OCI-M1 (cell line): ENCODE measurements around the gene HSPA5.

Experiments used
- DNase-seq: peaks from one replicate; lab custom pipeline; 2025; lab: John Stamatoyannopoulos, UW

The HSPA5 gene

DNA sequence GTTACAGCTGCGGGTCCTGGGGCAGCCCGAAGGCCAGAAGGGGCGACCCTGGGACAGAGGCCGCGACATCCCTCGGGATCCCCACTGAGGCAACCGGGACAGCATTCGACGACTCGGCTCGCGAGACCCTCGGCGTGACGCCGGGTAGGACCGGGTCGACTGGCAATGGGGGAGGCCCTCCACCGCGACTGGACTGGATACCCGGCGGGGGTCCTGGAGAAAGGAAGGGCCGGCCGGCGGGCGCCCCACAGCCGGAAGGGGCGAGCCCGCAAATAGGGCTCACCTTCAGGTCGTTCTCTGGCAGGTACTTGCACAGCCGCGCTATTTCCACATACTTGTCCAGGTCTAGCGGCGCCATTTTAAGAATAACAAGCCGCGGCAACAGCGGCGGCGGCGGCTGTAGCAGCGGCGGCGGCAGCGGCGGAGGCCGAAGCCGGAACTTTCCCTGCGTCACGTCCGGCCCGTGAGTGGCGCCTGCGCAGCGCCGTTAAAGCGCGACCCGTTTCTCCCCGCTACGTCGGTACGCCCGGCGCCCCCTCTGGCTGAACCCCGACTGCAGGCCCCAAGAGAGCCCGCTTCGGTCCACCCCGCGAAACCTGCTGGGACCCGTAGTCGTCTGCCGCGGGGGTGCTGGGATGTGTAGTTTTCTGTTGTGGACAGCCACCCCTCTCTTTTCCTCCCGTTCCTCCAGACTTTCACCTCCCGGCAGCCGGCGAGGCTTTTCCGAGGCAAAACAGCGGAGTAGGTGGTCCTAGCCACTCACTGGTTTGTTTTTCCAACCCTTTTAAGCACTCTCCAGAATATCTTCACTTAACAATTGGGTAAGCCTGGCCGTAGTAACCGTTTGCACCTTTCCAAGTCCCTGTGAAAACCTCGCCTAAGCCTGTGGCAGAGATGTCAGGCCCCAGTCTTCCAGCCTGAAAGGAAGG is 51.5 kb downstream of the HSPA5 start, which contains the start of gene PPP6C:
Gene PPP6C, minus strand, starts transcription at position 443 of the 929 bp plus-strand sequence. Its CDS starts 85 bp downstream, at position 358.
- peak; percentile 97 for DNase-seq

DNA sequence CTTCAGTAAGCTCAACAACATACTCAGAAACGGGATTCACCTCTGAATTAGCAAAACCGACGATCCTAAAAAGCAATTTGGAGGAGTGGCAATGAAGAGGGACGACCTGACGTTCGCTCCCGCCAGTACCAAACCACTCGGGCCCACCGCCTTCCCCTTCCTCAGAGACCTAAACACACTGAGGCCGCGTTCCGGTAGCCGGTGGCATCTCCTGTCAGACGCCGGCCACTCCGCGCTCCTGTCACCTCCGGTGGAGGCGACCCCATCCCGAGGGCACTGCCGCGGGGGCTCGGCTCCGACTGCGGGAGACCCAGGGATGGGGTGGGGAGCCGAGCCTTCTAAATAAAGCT is 52.2 kb downstream of the HSPA5 start:
- peak; percentile 39 for DNase-seq
